ENCODE results near the gene FAM9C.

DNA sequence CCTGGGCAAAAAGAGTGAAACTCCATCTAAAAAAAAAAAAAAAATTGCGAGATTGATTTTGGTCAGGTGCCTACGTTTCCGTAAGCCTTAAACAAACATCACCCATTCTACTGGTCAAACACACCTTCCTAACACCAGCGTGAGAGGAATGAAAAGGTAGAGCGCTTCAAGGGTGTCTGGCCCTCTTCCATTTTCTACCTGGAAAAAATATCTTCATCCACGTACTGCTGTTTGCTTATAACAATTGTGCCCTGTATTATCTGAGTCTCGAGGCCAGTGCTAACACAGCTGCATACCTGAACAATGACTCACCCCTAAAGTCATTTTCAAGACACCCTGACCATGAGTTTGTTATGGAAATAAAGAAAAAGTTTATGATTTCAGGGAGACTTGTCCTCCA lies 55.6 kb downstream of the FAM9C start:
- TF ChIP-seq, protein P1, sequence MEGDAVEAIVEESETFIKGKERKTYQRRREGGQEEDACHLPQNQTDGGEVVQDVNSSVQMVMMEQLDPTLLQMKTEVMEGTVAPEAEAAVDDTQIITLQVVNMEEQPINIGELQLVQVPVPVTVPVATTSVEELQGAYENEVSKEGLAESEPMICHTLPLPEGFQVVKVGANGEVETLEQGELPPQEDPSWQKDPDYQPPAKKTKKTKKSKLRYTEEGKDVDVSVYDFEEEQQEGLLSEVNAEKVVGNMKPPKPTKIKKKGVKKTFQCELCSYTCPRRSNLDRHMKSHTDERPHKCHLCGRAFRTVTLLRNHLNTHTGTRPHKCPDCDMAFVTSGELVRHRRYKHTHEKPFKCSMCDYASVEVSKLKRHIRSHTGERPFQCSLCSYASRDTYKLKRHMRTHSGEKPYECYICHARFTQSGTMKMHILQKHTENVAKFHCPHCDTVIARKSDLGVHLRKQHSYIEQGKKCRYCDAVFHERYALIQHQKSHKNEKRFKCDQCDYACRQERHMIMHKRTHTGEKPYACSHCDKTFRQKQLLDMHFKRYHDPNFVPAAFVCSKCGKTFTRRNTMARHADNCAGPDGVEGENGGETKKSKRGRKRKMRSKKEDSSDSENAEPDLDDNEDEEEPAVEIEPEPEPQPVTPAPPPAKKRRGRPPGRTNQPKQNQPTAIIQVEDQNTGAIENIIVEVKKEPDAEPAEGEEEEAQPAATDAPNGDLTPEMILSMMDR (IDR thresholded peaks at IDR 0.05): no peak
- TF ChIP-seq EZH2 (IDR thresholded peaks at IDR 0.05; ENCODE audit: borderline replicate concordance, insufficient read depth, low read depth, low read length, poor library complexity, severe bottlenecking): no peak

Measured in B cell (primary cell).